Measurements from ENCODE around the gene GCGR.
"Not testable (repeated sequence)": the region's sequence is repeated elsewhere in the genome, so short reads cannot be mapped to it uniquely, and the experiment has no call there.

The GCGR gene

DNA sequence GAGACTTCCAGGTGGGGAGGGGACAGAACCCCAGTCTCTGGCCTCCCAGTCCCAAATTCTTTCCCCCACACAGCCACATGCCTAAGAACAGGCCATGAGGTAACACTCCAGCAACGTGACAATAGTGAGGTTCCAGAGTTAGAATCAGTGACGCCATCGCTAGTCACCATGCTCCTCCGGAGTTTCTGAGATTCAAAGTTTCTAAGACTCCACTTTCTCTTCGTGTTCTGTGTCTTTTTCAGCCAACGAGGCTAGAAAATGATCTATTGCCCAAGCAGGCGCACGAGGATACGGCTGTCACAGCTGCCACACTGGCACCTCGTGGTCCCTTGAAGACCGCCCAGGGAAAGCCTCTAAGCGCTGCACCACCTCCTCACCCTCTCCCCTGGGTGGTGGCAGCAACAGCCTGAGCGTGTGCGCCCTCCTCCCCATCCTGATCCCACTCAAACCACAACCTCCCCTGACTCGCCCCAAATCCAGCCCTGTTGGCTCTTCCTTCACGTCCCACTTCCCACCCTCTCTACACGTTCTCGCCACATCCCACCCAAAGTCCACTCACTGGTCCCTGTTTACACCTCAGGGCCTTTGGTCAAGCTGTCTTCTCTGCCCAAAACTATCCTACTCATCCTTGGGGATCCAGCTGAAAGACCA is 28.1 kb downstream of the GCGR start:
- DNase-seq (ENCODE audit: low read depth, low spot score) = peak; percentile 16

DNA sequence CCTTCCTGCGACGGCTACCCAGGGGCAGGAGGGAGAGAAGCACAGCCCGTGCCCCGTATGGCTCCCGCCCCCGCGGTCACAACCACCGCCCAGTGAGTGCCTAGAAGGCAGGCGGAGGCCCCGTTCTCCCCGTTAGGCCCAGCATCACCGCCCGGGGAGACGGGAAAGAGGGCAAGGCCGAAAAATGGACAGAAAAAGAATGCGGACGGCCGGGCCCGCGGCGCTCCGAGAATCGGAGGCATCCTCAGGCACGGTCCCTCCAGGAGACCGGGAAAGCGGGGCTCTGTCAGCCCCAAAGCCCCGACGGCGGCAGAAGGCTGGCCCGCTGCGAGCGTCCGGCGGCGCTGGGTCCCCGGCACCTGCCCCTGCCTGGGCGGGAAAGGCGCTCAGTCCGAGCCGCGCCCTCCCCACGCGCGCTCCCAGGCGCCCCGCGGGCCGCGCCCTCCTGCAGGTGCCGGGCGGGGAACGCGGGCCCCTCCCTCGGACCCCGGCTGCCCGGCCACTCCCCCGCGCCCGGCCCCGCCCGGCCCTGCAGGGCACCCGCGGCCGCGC is 28.7 kb downstream of the GCGR start:
- no peak for DNase-seq (ENCODE audit: low read depth, low spot score)

DNA sequence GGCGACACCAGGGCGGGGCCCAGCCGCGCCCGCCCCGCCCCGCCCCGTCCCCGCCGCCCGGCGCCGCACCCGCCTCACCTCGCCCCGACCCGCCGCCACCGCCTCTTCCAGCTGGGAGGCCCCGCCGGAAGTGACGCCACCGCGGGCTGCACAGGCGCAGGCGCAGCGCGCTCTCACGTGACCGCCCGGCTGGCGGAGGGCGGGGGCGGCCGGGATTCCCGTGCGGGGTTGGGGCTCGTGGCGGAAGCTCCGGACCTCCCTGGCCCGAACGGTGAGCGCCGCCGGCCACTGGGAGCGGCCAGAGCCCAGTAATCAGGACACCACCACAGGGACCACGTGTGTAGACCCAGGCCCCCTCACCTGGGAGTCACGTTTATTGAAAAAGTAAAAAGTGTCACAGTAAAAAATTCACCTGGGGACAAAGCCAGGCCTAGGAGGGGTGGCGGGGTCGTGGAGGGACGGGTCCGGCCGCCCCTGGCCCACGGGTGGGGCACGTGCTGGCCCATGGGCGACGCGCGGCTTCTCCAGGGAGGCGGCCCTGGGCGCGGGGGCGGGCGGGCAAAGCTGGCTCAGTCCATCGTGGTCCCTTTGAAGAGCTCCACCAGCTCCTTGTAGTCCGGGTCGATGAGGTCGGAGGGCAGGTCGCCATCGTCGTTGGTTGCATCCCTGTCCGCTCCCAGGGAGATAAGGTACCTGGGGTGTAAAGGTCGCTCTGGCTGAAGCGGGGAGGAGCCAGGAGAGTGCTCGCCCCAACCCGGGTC is 29.4 kb downstream of the GCGR start, which contains the start of gene MCRIP1:
TSS of gene MCRIP1 (minus strand) at position 132 of the 761 bp plus-strand sequence. CDS start 8,785 bp downstream, outside the sequence.
- DNase-seq (ENCODE audit: low read depth, low spot score) = peak; percentile 89

DNA sequence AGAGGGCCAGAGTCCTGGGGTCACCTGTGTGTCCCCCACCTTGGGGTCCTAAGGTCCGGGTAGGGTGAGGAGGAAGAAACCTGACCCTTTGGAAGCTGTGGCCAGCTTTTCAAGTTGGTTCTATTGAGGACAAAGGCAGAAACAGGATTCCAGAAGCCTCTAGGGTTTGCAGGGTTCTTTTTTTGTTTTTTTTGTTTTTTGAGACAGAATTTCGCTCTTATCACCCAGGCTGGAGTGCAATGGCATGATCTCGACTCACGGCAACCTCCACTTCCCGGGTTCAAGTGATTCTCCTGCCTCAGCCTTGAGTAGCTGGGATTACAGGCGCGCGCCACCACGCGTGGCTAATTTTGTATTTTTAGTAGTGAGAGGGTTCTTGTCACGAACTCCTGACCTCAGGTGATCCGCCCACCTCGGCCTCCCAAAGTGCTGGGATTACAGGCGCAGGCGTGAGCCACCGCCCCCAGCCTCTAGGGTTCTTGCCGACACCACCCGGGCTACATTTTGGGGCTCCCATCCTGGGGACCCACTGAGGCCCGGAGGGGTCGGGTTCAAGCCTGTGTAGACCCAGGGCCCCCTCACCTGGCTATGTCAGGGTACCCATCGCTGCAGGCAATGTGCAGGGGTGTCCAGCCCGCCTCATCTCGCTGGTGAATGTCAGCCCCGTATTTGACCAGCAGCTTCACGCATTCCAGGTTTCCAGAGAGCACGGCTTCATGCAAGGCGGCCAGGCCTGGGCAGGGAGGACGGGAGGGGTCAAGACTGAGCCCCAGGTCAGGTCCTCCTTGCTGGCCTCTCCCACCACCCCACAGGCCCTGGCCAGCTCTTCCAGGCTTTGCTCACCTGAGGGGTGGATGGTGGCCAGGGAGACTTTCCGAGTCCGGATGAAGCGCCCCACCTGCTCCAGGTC is 30.2 kb downstream of the GCGR start:
- DNase-seq (ENCODE audit: low read depth, low spot score) = no peak

DNA sequence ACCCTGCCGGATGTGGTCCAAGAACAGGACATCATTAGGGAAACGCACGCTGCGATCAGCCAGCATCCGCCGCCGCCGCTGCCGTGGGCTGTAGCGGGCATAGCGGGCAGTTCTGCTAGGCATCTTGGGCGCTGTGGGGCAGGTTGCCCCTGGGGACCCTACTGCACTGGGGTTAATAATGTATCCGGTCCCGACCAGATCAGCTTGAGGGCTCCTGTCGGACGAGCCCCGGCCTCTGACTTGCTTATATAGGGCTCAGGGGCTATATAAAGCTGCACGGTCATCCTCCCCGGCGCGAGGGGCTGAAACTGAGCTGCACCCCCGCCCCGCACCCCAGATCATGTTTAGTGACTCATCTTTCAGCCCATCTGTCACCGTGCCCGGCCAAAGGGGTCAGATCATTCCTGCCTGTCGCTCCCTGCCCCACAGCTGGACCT is 30.9 kb downstream of the GCGR start, which contains the start of gene PPP1R27:
TSS of gene PPP1R27 (minus strand) at position 220 of the 437 bp plus-strand sequence. CDS start at position 123, 97 bp downstream.
- no peak for DNase-seq (ENCODE audit: low read depth, low spot score)

DNA sequence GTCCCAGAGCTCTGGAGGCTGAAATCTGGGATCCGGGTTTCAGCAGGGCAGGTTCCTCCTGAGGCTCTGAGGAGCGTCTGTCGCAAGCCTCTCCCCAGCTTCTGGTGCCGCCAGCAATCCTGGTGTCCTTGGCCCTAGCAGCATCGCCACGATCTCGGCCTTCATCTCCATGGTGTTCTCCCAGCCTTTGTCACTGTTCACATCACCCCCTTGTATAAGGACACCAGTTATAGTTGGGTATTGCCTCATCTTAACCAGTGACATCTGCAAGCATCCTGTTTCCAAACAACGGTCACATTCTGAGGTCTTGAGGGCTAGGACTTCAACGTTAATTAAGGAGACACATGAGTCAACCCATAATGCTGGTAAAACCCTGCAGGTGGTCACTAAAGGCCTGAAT is 33.7 kb downstream of the GCGR start:
- DNase-seq (ENCODE audit: low read depth, low spot score) = no peak

DNA sequence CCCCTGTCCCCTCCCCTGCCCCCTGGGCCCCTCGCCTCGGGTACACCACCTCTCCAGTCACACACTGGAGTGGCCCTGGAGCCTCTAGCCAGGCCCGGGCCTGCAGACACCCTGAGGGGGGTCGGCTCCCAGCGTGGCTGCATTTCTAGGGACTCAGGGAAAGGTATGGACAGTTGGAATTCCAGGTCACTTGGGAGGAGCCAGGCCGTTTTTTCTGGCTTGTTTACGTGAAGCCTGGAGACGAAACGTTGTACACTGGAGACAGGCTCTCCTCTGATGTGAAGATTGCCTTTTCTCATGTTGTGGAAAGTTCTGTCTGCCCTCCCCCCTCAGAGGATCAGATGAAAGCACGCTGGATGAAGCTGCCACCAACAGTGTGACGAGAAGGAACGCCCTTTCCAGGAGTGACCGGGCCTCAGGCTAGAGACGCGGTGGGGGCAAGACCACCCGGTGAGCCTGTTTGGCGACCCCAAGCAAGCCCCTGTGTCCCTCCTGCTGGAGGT is 34.9 kb downstream of the GCGR start:
- DNase-seq (ENCODE audit: low read depth, low spot score) = no peak

DNA sequence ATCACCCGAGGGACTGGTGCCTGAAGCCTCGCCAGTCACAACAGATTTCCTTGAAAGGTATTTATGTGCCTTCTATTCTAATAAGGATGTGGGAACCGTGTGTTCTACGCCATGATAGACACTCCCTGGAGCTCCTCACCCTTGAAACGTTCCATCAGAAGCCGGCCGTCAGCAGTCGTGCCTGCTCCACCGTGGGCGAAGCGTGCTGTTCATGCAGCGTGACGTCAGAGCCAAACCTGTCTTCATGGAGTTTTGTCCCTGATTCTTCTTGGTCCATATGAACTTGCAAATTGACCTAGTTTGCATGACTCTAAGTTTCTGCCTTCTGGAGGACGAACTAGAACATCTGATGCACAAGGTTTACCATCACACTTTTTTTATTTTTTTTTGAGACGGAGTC is 35.4 kb downstream of the GCGR start:
- no peak for DNase-seq (ENCODE audit: low read depth, low spot score)

DNA sequence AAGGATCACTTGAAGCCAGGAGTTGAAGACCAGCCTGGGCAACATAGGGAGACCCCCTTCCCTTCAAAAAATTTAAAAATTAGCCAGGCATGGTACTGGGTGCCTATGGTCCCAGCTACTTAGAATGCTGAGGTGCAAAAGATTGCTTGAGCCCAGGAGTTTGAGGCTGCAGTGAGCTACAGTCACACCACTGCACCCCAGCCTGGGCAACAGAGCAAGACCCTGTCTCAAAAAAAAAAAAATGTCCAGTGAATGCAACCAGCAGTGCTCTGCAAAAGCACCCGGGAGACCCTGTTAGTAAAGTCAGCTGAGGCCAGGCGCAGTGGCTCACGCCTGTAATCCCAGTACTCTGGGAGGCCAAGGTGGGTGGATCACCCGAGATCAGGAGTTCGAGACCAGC is 36.1 kb downstream of the GCGR start:
- not testable (repeated sequence) for DNase-seq (ENCODE audit: low read depth, low spot score)

DNA sequence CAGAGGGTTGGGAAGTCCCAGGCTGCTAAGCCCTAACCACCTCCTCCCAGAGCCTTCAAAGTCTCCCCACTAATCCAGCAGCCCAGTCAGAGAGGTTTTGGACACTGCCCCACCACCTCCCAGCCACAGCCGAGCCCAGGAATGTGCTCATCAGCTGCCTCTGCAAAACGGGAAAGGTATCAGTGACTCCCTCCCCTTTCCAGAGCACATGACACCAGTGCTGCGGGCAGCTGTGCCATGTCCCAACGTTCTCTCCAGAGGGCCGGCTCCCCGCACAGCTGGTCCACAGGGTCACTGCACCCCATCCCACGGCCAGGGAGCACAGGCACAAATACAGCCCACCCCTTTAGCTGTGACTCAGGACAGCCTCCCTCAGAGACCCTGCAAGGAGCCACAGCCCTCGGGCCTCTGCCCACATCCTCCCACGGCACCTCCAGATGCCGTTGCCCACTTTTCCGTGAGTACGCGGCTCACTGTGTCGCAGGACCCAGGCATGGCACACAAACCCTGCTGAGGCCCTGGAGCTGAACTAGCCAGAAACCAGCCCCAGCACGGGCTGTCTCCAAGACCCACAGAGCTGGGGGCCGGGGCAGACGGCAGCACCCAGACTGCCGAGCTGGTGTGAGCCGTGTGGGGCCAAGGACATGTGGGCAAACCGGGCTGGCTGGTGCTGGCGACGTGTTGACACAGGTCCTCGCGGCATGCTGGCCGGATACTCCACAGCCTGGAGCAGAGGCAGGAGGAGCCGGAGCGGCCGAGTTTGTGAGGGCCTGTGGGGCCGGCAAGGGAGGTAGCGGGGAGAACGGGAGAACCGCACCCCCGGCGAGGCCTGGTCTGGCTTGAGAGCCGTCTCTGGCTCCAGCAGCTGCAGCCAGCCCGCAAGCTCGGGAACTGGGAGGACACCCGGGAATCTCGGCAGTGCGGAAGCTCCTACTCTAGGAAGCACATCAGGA is 37.2 kb downstream of the GCGR start:
- DNase-seq (ENCODE audit: low read depth, low spot score) = no peak

DNA sequence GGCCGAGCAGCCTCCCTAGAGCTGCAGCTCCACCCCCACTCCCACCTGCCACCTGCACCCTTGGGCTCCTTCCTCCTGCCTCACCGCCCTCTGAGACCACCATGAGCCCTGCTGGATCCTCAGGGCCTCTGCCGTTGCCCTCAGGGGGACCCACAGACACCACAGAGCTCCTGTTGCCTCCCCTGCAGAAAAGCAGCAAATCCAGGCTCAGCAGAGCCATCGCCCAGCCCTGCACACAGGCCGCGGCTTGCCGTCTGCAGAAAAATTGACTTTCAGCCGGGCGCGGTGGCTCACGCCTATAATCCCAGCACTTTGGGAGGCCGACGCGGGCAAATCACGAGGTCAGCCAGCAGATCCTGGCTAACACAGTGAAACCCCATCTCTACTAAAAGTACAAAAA is 37.9 kb downstream of the GCGR start:
- no peak for DNase-seq (ENCODE audit: low read depth, low spot score)

DNA sequence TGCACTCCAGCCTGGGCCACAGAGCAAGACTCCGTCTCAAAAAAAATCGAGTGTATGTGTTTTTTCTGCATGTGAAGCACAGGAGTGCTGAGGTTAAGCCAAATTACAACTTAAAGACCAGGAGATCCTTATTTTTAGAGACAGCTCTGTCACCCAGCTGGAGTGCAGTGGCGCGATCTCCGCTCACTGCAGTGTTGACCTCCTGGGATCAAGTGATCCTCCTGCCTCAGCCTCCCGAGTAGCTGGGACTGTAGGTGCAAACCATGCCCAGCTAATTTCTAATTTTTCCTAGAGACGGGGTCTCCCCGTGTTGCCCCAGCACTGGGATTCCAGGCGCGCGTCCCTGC is 38.4 kb downstream of the GCGR start:
- DNase-seq (ENCODE audit: low read depth, low spot score) = no peak

DNA sequence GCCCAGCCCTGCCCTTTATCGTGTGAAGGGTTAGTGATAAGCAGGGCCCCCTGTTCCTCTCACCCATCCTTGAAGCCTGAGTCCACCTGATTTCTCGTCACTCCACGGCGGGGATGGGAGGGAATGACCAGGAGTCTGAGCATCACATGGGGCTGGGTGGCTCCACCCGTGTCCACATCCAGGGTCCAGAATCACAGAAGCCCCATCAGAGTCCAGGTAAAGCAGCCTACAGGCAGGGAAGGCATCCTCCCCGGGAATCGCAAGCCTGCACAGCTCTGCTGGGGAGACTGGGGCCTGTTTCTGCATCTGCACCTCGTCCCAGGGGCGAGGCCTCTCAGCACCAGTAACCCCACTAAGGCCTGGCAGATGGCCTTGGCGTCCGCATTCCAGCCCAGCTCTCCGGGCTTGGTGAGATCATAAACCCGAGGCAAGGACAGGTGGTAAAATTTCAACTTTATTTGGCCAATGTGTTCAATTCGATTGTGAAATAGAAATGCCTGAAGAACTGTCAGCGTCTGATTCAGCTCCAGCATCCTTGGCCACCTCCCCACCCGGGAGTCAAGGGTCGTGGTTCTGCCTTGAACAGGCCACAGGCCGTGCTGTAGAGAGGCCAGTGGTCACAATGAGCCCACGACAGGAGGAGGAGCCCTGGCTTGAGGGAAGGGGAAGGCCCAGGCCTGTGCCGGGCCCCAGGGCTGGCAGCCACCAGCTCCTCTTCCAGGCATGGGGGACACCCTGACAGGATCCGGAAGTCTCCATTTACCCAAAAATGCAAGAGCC is 39.0 kb downstream of the GCGR start:
- no peak for DNase-seq (ENCODE audit: low read depth, low spot score)

DNA sequence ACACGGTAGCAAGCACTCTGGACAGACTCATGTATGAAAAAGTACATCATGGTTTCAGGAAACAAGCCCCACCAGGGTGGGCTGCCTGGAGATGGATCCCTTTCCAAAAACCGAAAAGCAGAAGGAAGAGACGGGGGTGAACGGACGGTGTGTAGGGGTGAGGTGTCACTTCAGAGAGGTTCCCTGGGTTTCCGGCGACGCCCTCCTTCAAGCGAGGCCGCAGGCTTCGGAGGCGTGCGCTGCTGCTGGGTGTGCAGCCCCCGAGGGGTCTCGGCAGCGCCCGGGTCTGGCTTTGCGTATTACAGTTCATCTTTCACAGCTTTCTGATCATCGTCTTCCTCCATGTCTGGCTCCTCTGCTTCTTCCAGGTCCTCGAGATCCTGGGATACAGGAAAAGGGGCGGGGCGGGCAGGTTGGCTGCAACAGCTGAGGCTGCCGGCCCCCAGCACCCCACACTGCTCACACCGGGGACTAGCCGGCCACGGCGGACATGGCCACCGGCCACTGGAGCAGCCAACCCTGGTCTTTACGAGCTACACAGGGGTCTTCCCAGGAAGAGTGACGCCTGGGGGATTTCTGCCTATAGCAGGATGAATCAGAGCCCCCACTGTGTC is 39.9 kb downstream of the GCGR start:
- DNase-seq (ENCODE audit: low read depth, low spot score) = no peak

DNA sequence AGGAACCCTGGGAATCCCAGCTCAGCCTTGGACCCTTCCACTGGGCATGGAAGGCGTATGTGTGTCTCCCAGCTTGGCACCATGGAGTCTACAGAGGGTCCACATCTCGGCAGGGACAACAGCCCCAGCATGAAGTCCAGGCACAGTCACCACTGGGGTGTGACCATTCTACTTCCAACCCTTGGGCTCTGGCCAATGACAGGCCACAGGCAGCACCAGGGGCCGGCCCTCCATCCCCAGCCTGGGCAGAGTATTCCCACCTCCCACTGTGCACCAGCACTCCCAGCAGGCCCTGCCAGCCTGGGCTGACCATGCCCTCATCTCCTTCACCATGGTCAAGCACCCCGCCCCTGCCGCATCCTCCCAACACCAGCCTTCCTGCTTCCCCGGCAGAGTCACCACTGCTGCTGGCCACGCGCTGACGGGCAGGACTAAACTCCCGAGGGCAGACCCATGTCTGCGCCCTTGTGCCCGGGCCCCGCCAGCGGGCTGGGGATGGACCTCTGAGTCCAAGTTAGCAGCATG is 40.4 kb downstream of the GCGR start:
- DNase-seq (ENCODE audit: low read depth, low spot score) = no peak

DNA sequence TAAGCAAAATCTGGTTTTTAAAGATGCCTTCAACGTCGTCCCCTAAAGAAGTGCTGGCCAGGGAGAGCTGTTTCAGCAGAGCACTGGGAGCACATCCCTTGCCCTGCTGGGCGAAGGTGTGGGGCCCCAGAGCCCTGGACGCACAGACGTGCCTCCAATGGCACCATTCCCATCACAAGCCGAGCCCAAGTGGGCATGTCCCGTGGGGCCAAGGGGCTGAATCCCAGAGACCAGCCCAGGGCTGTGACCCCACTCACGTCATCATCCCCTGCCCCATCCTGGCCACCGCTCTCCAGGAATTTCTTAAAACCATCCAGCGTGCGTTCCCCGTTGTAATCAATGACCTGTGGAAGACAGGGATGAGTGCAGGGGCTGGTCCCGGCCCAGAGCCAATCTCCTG is 40.9 kb downstream of the GCGR start:
- no peak for DNase-seq (ENCODE audit: low read depth, low spot score)

DNA sequence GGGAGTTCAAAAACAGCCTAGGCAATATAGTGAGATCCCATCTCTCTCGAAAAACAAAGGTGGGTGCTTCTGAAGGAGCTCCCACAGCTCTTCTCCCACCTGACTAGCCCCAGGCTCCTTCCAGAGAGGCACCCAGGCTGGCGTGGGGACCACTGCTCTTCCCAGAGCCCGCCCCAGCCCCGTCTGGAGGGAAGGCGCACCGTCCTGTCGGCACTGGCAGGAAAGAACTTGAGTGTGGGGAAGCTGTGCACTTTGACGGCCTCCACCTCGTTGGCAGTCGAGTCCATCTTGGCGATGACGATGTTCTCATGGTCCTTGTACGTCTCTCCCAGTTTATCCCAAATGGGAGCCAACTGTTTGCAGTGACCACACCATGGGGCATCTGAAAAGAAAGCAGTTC is 41.4 kb downstream of the GCGR start:
- DNase-seq (ENCODE audit: low read depth, low spot score) = no peak

DNA sequence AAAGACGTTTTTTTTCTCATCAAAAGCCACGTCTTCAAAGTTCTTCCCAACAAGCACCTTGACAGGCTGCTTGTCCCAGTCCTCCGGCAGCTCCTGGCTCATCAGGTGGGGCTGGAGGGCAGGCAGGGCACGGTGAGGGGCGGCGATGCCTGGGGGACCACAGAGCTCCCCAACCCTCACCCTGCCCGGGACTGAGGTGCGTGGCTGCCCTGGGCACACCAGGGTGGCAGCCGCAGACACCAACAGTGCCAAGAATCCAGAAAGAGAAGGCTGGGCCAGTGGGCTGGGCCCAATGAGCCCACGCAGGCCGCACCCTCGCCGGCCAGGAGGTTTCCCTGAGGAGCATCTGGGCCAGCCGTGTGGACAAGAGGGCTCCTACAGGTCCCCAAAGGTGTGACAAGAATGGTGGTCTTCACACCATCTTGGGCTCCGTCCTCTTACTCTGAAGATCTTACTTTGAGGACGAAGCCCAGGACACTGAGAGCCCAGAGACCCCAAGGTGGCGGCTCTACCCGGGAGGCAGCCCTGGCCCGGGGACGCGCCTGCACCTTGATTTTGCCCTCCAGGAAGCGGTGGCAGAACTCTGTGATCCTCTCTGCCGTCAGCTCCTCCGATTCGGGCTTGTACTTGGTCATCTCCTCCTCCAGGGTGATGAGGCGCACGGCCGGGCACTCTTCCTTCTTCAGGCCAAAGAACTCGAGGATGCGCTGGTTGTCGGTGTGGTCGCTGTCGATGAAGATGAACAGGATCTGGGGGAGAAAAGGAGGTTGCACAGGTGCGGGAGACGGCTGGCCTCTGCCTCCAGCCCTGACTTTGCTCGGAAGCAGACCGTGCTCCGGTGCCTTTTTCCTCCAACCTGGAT is 42.2 kb downstream of the GCGR start:
- no peak for DNase-seq (ENCODE audit: low read depth, low spot score)
